Urothelium cell line (cell line): Measurements from ENCODE around the gene KRT3.

ENCODE experiments used
- DNase-seq: peaks from one replicate; pipeline ENCODE4 v3.0.0; 2011; ENCODE audit warnings: low spot score, mixed read lengths
- FAIRE-seq: peaks from 2 replicates; lab custom pipeline; 2011; peaks lifted over from hg19 to GRCh38; lab: Jason Lieb, UNC

KRT3 gene

DNA sequence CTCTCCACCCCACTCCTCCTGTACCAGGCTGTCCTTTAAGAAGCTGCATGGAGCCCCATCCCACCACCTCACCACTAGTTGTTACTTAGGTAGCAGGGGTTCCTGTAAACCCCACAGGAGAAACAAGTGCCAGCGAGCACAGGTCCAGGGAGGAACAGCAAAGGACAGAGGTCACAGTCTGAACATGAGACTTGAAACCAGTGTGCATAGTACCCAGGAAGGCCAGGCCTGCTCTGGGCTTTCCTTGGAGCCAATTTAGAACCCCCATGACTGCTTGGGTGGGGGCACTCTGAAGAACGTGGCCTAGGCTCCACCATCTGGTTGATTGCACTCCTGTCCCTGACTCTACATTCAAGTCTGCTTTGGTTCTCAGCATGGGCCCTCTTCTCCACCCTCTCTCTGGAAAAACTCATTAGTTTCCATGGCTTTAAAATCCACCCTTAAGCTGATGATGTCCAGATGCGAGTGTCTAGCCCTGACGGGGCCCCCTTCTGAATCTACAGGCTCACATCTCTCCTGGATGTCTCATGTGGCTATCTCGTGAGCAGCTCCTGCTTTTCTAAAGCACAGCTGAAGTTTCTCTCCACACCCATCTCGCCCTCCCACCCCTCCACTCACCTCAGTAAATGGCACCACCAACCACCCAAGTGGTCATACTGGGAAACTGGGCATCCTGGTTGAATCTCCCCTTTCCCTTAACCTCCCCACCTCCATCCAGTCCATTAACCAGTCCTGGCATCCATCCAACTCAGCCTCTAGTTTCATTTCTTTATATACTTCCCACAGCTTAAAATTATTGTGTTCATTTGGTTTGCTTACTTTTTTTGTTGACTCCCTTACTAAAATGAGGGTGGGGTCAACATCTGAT is 8.4 kb downstream of the KRT3 start:
- no peak for FAIRE-seq

DNA sequence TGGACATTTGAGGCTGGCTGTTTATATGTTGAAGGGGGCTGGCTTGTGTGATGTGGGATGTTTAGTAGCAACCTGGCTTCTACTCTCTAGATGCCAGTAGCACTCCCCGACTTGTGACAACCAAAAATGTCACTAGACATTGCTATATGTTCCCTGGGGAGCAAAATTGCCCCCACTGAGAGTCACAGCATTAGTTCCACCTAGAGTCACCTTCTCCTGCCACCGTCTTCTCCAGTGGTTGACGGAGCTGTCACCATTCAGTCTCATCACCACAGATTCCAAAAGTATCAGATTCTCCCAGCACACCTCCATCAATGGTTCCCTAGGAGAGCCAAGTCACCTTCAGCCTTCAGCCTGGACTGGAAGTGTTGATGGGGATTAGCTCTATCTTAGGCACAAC is 11.0 kb downstream of the KRT3 start:
- DNase-seq = no peak
- no peak for FAIRE-seq

More for the DNA sequence above, 8.4 kb downstream of the KRT3 start:
- no peak for DNase-seq

DNA sequence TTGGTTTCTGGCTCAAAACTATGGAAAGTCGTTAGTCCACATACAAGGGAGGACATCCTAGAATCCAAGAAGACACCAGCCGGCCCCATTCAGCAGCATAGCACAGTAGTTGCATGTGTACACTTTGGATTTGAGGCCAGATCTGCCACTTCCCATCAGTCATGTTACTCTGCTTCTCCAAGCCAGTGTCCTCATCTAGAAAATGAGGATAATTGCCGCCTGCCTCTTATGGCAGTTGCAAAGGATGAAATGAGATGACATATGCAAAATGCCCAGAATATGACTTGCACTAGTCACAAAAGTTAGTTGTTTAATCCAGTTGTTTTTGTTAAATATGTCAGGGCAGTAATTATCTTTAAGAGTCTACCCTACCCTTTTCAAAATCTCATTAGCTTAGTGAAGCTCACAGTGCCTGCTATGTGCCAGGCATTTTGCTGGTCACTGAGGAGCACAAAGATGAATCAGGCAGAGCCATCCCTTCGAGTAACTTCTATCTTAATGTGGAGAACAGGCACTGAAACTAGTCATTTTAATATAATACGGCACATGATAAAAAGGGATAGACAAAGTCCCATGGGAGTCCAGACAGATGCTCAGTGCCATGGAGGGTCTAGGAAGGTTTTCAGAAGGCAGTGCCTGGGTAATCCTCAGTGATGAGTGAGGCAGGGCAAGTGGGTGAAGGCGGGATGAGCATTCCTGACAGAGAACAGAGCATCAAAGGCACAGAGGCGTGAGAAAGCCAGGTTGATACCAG is 12.2 kb downstream of the KRT3 start:
- FAIRE-seq = no peak
- no peak for DNase-seq

DNA sequence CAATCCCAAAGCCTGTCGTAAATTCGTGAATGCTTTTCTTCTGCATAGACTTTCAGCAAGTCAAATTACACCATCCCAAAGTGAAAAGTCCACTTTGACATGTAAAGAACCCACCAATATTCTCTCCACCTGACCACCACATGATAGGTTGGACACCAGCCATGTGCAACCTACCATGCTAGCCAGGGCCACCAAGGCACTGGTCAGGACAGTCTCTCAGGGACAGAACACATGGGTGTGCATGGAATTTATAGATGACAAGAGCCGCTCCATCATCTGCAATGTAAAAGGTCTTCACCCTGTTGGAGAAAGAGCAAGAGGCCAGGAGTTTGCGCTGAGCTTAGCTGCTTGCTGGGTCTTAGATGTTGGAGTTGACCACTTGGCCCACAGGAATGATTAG is 13.4 kb downstream of the KRT3 start:
- no peak for FAIRE-seq
- DNase-seq = no peak

DNA sequence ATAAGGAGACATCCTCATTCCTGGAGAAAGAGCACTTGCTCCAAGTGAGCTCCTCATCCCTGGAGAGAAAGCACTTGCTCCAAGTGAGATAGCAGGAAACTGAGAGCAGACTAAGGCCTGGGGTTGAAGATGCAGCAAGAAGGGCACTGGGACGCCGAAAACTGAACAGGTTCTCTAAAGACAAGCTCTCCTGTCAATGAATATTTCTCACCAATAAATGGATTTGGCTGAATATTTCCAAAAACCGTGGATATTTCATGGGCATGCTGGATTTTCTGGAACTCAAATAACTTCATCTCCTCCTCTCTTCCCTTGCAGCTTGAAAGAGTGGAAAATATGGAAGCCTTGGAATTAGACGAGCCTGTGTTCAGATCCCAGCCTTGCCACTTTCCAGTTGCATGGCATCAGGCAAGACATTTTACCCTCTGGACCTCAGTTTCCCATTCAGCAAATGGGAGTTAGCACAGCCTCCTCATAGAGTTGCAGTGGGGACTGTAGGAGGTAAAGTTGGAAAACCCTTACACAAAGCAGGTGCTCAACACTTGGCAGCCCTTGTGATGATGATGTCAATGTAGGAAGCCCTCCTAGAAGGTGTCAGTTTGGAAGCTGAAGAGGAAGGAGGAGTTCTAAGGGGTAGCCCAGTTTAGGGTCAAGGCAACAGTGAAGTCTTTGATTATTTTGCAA is 14.4 kb downstream of the KRT3 start:
- DNase-seq = no peak
- FAIRE-seq = no peak

DNA sequence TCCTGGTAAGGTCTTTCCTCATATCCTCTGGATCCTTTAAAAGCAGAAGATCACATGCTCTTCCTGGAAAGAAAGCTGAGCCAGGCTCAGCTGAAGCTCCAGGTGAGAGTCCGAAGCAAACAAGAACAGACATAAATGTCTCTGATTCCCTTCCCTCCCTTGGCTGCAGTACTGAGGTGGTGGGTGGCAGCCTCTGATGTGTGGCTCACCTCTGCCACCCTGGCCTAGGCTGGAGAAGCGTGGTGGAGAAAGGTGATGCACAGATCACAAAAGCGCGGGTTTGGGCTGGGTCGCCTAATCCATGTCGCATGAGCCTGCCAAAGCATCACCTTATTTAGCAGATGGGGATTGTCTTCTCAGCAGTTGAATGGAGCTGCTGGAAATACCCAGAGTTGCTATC is 16.0 kb downstream of the KRT3 start:
- no peak for FAIRE-seq

DNA sequence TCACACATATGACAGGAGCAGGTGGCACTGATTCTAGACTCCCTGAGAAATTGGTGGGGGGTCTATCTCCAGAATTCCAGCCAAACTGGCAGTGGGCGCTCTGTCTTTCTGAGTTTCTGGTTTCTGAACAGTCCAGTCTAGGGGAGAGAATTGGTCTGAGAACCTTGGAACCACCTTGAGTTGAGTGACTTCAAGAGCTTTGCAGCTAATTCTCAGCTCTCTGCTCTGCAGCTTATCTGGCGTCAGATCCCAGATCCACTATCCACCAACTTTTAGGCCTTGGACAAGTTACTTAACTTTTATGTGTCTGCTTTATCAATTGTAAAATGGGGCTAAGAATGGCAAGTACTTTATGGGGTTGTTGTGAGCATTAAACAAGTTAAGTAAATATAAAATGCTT is 17.1 kb downstream of the KRT3 start:
- DNase-seq = no peak
- no peak for FAIRE-seq

More for the DNA sequence above, 16.0 kb downstream of the KRT3 start:
- no peak for DNase-seq

DNA sequence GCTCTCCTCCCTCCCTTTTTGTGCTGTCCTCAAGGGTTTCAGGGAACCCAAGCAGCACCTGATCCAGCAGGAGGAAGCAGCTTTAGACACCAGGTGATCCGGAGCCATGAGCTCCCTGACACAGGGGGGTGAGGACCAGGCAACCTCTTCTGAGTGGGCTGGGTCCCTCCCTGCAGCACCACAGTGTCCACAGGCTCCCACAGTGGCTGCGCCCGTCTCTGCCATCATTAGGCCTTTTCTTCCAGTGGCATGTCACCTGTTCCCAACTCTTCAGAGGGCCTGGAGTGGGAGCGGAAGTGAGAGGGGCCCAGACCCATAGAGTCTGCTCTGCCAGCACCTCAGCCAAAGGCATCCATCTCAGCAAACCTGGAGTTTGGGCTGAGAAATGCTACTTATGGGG is 18.4 kb downstream of the KRT3 start:
- FAIRE-seq (no peak), DNase-seq (no peak)

DNA sequence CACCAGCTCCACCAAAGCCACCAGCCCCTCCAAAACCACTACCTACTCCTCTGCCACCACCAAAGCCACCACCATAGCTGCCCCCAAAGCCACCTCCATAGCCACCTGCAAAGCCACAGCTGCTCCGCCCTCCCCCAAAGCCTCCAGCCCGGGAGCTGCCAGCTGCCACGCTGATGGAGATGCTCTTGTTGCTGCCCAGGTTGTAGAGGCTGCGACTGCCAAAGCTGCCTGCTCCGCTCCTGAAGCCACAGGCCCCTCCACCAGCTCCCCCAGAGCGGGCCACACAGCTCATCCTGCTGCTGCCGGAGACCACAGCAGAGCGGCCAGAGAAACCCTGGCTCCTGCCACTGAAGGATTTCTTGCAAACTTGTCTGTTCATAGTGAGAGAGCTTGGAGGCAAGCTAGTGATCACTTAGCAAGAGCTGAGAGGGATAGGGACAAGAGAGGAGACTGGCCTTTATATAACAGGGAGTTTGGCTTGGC is 19.0 kb downstream of the KRT3 start, which contains the start of gene KRT76:
TSS of gene KRT76 (minus strand) at position 433 of the 483 bp plus-strand sequence. CDS start at position 379, 54 bp downstream.
- FAIRE-seq (no peak), DNase-seq (no peak)

DNA sequence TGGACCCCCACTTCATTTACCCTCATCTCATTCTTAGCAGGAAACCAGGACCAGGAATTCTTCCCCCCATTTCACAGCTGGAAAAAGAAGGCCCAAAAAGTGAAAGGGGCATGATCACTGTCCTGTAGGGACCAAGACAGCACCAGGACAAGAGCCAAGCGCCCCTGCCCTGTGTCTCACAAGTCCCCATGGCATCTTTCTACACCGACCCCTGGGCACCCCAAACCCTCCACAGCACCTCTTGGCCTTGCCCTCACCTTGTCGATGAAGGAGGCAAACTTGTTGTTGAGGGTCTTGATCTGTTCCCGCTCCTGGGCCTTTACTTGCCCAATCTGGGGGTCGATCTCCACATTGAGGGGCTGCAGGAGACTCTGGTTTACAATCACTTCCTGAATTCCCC is 19.5 kb downstream of the KRT3 start:
- FAIRE-seq = no peak

DNA sequence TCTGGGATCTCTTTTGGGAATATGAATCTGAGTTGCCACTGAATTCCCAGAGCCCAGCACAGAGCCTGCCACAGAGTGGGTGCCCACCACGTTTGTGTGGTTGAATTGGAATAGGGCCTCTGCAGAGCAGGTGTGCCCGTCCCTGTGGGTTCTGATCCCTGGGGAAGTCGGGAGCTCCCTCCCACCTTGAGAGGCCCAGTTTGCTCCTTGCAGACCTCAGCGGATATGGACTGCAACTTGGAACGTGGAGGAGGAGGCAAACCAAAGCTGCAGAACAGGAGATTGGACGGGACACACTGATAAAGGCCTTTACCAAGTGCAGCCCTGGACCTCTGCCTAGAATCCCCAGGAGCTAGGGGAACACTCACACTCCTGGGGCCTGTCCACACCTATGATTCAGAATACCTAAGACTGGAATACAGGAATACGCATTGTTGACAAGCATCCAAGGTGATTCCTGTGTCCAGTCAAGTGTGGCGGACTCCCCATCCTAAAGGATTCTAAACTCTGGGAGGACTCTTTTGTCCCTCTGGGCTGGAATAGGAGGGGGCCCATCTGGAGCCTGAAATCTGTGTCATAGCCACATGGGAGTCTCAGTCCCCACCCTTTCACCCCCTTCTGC is 21.2 kb downstream of the KRT3 start:
- DNase-seq = no peak

More for the DNA sequence above, 19.5 kb downstream of the KRT3 start:
- no peak for DNase-seq

DNA sequence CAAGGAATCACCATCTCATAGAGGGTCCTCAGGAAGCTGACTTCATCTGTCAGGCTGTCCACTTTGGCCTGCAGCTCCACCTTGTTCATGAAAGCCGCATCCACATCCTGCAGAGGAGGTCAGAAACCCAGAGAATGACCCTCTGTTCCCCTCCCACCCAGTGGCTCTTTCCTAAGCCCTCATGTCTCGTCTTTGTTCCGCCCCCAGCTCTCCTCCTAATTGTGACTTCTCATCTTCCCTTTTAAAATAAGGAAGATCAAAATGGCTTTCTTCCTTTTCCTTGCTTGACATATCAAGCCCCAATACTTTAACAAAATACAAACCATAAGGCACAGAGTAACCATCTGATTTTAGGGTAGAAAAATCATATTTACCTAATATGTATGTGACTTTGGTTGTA is 23.1 kb downstream of the KRT3 start:
- DNase-seq (no peak), FAIRE-seq (no peak)

More for the DNA sequence above, 21.2 kb downstream of the KRT3 start:
- no peak for FAIRE-seq

DNA sequence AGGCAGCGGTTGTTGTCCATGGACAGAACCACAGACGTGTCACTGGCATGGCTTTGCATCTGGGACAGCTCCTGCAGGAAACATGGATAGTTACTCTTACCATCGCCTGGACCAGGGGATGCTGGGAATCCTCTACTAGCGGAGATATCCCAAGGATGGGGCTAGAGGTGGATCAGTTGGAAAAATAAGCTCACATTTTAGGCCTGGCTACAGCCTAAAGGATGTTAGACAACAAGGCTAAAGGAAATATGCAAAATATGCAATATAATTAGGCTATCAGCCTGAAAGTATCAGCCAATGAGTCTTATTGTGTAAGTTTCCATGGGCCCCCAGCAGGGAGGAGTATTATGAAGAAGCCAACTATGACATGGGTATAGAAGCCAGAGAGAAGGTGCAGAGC is 23.7 kb downstream of the KRT3 start:
- FAIRE-seq (no peak), DNase-seq (no peak)

DNA sequence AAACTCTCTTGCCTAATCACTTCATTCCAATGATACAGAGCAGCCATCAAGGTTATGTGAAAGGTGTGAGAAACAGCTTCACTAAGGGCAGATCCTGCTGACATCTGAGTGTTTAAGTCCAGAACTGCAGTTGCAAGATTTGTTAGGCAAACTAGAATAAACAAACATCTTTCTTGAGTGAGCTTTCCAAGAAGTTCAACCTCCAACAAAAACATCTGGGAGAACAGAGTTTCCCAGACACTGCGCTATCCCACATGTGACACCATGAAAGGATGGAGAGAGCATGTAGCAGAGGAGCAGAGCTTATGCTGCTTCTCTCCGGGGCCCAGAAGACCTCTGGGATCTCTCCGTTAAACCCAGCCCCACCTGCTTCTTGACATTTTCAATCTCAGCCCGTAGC is 24.4 kb downstream of the KRT3 start:
- DNase-seq (no peak), FAIRE-seq (no peak)

DNA sequence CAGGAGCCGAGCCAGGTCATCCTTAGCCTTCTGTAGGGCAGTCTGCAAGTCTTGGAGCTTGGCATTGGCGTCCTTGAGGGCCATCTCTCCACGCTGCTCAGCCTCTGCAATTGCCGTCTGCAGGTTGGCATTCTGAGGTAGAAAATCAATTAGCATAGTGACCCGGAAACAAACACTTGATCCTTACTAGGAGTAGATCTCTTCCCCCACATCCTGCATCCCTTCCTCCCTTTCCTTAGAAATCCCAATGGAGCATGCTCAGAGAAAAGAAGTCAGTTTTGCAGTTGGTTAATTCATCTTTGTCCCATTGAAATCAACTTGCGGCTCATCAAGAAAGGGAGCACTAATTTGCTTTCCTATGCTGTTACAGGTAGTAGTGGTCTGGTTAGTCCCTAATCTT is 24.8 kb downstream of the KRT3 start:
- FAIRE-seq (no peak), DNase-seq (no peak)

DNA sequence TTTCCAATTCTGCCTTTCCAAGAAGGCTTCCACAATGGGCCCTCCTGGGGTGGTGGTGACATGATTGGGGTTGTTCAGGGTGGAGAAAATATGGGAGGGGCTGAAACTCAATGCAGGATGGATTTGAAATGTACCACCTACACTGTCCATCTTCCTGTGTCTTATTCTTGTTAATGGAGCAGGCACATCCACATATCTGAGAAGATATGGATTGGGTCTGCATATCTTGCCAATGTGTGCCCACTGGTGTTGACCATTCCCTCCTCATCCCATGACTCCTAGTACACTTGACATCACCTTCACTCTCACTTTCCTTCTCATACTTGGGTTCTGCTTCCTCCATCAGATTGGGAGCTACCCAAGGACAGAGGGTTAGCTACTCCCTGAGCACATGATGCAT is 26.0 kb downstream of the KRT3 start:
- DNase-seq = no peak
- FAIRE-seq = no peak

DNA sequence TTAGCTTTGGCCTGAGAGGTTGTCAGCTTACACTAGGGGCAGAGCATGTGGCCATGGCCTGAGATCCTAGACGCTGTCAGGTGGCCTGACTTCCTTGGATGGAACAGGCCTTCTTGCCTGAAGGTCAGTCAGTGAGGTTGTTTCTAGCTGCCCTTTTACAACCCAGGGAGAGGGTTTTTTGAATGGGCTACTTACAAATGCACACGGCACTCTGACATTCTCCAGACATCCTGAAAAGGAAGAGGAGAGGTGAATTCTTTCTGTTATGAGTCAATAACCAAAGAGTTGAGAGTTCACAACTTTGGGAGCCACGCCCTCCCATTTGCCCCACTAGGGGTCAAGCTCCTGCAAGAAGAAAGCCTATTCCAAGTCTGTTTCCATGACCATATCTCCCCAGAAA is 26.6 kb downstream of the KRT3 start:
- DNase-seq (no peak), FAIRE-seq (no peak)

DNA sequence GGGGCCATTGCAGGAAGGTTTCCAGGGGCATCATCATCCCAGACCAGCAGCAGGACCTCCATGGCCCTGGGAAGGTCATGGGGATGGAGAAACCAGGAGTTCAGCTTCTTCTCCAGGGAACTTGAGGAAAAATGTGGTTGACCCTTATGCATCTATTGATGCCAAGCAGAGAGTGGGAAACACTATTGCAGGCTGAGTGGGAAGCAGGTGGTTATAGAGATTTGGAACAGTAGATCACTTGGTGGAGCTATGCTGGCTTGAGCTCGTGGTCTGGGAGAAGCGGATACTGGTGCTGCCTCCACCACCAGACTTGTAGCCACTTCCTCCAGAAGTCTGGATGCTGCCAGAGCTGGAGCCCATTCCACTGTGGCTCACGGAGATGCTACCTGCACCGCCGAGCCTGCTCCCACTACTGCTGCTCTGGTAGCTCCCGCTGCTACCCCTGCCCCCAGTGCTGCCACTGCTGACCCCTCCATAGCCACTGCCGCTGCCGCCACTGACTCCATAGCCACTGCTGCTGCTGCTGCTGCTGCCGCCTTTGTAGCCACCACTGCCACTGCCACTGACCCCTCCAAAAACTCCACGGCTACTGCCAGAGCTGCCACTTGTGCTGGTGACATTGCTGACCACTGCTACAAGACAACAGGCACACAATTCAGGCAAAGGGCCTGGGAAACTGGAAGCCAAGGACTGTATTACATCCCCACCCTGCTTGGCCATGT is 27.3 kb downstream of the KRT3 start:
- FAIRE-seq (no peak), DNase-seq (no peak)

DNA sequence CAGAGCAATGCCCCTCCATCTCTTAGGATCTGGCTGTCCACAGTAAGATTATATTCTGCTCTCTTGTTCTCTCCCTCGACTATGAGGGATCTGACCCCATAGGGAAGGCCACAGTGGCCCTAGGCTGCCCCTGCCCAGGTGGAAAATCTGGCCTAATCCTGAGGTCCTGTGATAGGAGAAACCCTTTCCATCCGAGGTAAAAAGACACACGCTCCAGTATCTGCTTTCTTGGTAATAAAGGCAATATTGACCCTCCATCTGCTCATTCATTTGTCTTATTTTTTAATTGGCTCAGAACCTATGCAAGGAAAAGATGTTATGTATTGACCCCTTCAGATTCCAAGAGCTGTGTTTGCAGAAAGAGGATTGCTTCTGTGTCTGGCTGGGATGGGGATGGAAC is 28.5 kb downstream of the KRT3 start:
- FAIRE-seq (no peak), DNase-seq (no peak)

DNA sequence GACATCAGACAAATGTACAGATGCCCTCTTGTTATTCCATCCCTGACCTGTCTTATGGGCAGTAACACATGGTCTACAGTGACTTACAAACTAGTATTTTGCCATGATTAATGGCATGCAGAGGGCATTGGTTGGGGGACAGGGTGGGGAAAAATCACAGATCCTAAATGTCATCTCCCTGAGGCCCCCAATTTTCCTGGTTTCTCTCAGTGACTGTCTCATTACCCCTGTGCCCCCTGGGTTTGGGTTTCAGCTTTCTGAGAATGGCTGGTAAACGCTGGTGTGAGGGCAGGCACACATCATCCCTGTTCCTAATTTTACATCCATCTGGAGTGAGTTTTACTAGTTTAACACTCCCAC is 28.9 kb downstream of the KRT3 start:
- DNase-seq (no peak), FAIRE-seq (no peak)
